Kidney epithelial cell (primary cell): ENCODE data around the gene ZBTB24. TPM values are rescaled to one million over a fixed set of nuclear protein-coding genes. Genes with fewer than 3 reads are reported as not detected.

Source experiments
- DNase-seq: peaks from one replicate; pipeline ENCODE4 v3.0.0-alpha.2; 2010; ENCODE audit warnings: low read depth
- H3K27me3 ChIP-seq: 2 replicates; pipeline ENCODE4 v1.6.0; 2011; ENCODE audit warnings: low read length; ENCODE audit not compliant: control insufficient read depth, insufficient read depth
- H3K36me3 ChIP-seq: 2 replicates; pipeline ENCODE4 v1.5.1; 2011; ENCODE audit warnings: low read length; ENCODE audit not compliant: control insufficient read depth, insufficient read depth
- H3K4me3 ChIP-seq: 2 replicates; pipeline ENCODE4 v1.5.1; 2011; ENCODE audit warnings: low read depth, mild to moderate bottlenecking, control low read depth, low read length
- total RNA-seq: library from RNA; depleted of rRNA; stranded (reverse); fragments of >200 nt; gene quantifications from 2 replicates; pipeline ENCODE4 v1.2.3, GENCODE V29; 2015
- TF ChIP-seq, protein P1 (sequence below): IDR thresholded peaks from 2 replicates; pipeline ENCODE4 v1.5.1; 2011; ENCODE audit warnings: mild to moderate bottlenecking, moderate library complexity, low read length, control low read depth, inconsistent platforms; ENCODE audit not compliant: insufficient read depth, poor library complexity, severe bottlenecking

The ZBTB24 gene
- total RNA-seq, 1 donor from 2014 or later: 10.9 TPM

DNA sequence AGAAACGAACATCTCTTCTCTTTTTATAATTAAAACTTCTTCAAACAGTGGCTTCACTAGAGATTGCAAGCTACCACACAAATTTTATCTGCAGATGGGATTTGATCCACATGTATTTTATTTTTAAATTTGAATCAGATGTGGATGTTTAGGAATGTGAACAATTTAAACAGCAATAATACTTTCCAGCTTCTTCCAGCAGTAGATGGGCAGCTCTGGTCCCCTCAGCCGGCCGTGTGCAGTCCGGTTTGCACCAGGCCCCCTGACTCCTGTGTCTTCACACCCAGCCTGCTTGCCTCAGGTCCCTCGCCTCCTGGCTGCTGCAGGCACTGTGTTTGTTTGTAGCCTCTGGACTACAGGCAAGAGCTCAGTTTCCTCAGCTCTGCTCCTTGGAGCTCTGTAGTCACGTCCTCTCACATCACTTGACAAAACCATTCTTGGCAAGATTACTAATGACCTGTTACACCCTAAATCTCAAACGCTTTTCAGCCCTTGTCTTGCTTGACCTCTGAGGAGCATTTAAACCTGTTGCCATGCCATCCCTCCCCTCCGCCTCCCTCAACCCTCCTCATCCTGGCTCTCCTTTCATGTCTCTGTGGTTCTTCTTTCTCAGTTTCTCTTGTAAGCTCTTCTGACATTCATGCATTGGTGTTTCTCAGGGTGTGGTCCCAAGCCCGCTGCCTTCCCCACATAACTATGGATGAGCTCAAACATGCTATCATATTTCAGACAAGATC lies 13.2 kb upstream of the ZBTB24 start:
- TF ChIP-seq, protein P1, sequence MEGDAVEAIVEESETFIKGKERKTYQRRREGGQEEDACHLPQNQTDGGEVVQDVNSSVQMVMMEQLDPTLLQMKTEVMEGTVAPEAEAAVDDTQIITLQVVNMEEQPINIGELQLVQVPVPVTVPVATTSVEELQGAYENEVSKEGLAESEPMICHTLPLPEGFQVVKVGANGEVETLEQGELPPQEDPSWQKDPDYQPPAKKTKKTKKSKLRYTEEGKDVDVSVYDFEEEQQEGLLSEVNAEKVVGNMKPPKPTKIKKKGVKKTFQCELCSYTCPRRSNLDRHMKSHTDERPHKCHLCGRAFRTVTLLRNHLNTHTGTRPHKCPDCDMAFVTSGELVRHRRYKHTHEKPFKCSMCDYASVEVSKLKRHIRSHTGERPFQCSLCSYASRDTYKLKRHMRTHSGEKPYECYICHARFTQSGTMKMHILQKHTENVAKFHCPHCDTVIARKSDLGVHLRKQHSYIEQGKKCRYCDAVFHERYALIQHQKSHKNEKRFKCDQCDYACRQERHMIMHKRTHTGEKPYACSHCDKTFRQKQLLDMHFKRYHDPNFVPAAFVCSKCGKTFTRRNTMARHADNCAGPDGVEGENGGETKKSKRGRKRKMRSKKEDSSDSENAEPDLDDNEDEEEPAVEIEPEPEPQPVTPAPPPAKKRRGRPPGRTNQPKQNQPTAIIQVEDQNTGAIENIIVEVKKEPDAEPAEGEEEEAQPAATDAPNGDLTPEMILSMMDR: no peak
- DNase-seq: no peak
- H3K36me3 ChIP-seq: no peaks in the 10 kb centered on the region
- no peaks in the 10 kb centered on the region for H3K27me3 ChIP-seq
- H3K4me3 ChIP-seq: no peak overlapping the region

- no peaks in the 10 kb centered on the region for H3K27me3 ChIP-seq
- TF ChIP-seq, protein P1: no peak
- H3K36me3 ChIP-seq: no peaks in the 10 kb centered on the region
- H3K4me3 ChIP-seq: no peak overlapping the region
- DNase-seq: no peak
These were observed 10.8 kb upstream of the ZBTB24 start for GRCh38 chr6:109493865-109494264.

- no peaks in the 10 kb centered on the region for H3K36me3 ChIP-seq
- H3K4me3 ChIP-seq: no peak overlapping the region
- TF ChIP-seq, protein P1: no peak
- DNase-seq: no peak
- no peaks in the 10 kb centered on the region for H3K27me3 ChIP-seq
These were observed 8.4 kb upstream of the ZBTB24 start for GRCh38 chr6:109491207-109491938.

DNA sequence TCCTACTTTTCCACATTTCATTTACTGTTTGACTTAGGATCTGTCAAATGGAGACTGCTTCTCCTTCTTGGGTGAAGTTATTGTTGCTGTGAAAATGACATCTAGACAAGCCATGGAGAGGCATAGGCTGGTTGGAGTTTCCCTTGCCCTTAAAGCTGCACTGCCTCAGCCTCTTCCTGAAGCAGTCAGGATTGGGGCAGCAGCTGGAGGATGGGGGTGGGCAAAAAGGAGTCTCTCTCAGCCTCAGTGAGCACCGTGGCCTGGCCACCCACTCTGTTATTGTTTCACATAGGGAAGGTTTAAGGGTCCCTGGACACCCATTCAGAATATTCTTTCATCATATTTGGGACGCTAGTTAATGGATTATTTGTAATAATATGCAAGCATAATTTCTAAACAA lies 7.7 kb upstream of the ZBTB24 start:
- no peaks in the 10 kb centered on the region for H3K36me3 ChIP-seq
- TF ChIP-seq, protein P1: no peak
- H3K27me3 ChIP-seq: no peaks in the 10 kb centered on the region
- DNase-seq: no peak
- no peak overlapping the region for H3K4me3 ChIP-seq

DNA sequence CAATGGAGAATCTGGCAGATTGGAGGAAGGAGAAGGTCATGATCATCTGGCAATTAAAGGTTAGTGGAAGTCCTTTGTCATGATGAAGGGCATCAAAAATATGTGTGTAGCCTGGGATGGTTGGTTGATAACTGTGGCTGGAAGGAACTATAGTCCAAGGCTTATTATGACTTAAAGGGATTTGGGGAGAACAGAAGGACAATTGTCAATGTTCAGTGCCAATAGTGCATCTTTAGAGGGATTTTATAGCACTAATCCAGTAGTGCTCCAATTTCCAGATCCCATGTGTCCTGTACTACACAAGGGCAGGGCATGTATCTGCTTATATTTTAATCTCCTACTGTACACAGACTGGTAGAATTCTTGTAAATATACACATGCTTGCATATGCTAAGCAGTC lies 5.0 kb upstream of the ZBTB24 start:
- H3K27me3 ChIP-seq: no peaks in the 10 kb centered on the region
- TF ChIP-seq, protein P1: no peak
- no peaks in the 10 kb centered on the region for H3K36me3 ChIP-seq
- no peak for DNase-seq
- no peak overlapping the region for H3K4me3 ChIP-seq

GRCh38 chr6:109486068-109486467 lies 3.0 kb upstream of the ZBTB24 start:
- no peaks in the 10 kb centered on the region for H3K27me3 ChIP-seq
- no peaks in the 10 kb centered on the region for H3K36me3 ChIP-seq
- TF ChIP-seq, protein P1: no peak
- DNase-seq: no peak
- H3K4me3 ChIP-seq: no peak overlapping the region
